ENCODE results near the gene NACC2. TPM values are rescaled to one million over a fixed set of nuclear protein-coding genes. Genes with fewer than 3 reads are reported as not detected.

Gene NACC2
- total RNA-seq, 1 donor from 2014 or later: 34.0 TPM

DNA sequence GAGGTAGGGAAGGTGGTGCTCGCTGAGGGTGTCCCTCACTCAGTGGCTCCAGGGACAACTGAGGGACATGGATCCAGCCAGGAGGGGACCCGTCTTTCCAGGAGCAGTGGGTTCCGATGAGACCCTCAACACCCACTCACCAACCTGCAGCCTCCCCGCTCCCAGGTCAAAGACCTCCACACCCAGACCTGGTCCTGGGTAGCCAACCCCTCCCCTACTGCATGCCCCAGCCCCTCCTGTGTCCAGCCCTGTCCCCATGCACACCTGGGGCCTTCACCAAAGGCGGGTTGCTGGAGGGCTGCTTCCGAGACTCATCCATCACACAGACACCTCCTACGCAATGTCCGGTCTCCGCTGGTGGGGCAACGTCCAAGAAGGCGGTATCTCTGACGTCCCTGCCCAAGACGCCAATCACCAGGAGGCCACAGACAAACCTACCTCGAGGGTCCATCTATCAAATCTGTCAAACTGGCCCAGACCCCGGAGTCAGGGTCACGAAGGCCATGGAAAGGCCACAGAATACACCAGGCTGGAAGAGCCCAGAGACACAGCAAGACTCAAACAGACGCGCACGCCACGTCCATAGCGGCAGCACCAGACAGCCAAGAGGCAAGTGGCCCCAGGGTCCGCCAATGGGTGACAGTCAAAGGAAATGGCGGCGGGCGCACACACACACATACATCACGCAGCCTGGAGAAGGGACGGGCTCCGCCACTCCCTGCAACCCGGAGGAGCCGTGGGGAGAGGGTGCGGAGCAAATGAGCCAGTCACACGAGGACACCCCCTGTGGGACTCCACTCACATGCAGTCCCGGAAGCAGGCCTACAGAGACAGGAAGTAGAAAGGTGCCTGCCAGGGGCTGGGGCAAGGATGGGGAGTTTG, 10.8 kb downstream of the NACC2 start:
- no peaks in the 10 kb centered on the region for H3K36me3 Mint-ChIP-seq (ENCODE audit: low read depth, unreplicated experiment)
- Histone ChIP-seq H2AFZ (ENCODE audit: low read depth, low read length) (no peak overlapping the region), H4K20me1 (ENCODE audit: insufficient read depth, low read length) (peaks cover 93% of the 10 kb centered on the region), H3K4me2 (ENCODE audit: low read length) (no peak overlapping the region), H3K4me3 (ENCODE audit: insufficient read depth, low read depth, low read length) (no peak overlapping the region), H3K27ac (ENCODE audit: low read depth, low read length) (no peak overlapping the region), H3K4me1 (ENCODE audit: insufficient read depth, low read length) (peaks cover 2% of the 10 kb centered on the region), H3K36me3 (ENCODE audit: insufficient read depth, low read length) (no peaks in the 10 kb centered on the region), H3K79me2 (ENCODE audit: insufficient read depth, low read length) (peaks cover 97% of the 10 kb centered on the region), H3K9ac (ENCODE audit: low read length) (no peak overlapping the region), H3K27me3 (ENCODE audit: insufficient read depth, low read length) (no peaks in the 10 kb centered on the region), H3K9me3 (ENCODE audit: insufficient read depth, low read depth, low read length) (no peaks in the 10 kb centered on the region)
- DNase-seq (ENCODE audit: low read depth) (no peak), FAIRE-seq (no peak)
- H3K4me1 Mint-ChIP-seq (ENCODE audit: low read depth, unreplicated experiment): no peaks in the 10 kb centered on the region
- H3K4me3 Mint-ChIP-seq (ENCODE audit: unreplicated experiment): no peak overlapping the region
- no peaks in the 10 kb centered on the region for H3K9me3 Mint-ChIP-seq (ENCODE audit: unreplicated experiment)
- no peaks in the 10 kb centered on the region for H3K27me3 Mint-ChIP-seq (ENCODE audit: low read depth, unreplicated experiment)
- H3K27ac Mint-ChIP-seq (ENCODE audit: unreplicated experiment): no peak overlapping the region
- TF ChIP-seq, protein P1, sequence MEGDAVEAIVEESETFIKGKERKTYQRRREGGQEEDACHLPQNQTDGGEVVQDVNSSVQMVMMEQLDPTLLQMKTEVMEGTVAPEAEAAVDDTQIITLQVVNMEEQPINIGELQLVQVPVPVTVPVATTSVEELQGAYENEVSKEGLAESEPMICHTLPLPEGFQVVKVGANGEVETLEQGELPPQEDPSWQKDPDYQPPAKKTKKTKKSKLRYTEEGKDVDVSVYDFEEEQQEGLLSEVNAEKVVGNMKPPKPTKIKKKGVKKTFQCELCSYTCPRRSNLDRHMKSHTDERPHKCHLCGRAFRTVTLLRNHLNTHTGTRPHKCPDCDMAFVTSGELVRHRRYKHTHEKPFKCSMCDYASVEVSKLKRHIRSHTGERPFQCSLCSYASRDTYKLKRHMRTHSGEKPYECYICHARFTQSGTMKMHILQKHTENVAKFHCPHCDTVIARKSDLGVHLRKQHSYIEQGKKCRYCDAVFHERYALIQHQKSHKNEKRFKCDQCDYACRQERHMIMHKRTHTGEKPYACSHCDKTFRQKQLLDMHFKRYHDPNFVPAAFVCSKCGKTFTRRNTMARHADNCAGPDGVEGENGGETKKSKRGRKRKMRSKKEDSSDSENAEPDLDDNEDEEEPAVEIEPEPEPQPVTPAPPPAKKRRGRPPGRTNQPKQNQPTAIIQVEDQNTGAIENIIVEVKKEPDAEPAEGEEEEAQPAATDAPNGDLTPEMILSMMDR (IDR thresholded peaks at IDR 0.05; ENCODE audit: insufficient read depth, low read depth, low read length): no peak
- no peak for TF ChIP-seq EZH2 (IDR thresholded peaks at IDR 0.05; ENCODE audit: insufficient read depth, low read length)

DNA sequence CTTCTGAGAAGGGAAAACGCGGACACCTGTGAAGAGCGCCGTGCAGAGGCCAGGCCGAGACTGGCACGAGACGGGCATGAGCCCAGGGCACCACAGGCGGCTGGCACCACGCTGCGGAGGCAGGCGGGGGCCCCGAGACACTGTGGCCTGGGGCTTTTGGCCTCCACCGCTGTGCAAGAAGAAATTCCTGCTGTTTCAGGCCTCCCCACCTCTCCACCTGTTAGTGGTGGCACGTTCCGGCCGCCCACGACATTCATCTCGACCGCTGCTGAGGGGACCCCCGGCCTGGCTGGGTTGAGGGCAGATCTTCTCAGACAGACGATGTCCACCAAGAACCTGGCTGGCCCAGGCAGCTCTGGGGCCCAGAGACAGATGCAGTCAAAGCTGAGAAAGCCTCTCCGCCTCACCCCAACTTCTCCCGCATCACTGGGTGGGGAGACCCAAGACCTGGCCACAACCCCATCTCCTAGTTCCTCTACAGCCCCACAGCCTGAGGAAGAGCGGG, 11.5 kb downstream of the NACC2 start:
- Histone ChIP-seq H3K9ac (ENCODE audit: low read length) (no peak overlapping the region), H3K36me3 (ENCODE audit: insufficient read depth, low read length) (no peaks in the 10 kb centered on the region), H3K4me2 (ENCODE audit: low read length) (no peak overlapping the region), H4K20me1 (ENCODE audit: insufficient read depth, low read length) (peaks cover 93% of the 10 kb centered on the region), H2AFZ (ENCODE audit: low read depth, low read length) (no peak overlapping the region), H3K27ac (ENCODE audit: low read depth, low read length) (no peak overlapping the region), H3K27me3 (ENCODE audit: insufficient read depth, low read length) (no peaks in the 10 kb centered on the region), H3K9me3 (ENCODE audit: insufficient read depth, low read depth, low read length) (no peaks in the 10 kb centered on the region), H3K79me2 (ENCODE audit: insufficient read depth, low read length) (peaks cover 97% of the 10 kb centered on the region), H3K4me3 (ENCODE audit: insufficient read depth, low read depth, low read length) (no peak overlapping the region), H3K4me1 (ENCODE audit: insufficient read depth, low read length) (peaks cover 2% of the 10 kb centered on the region)
- Mint-ChIP-seq H3K4me3 (ENCODE audit: unreplicated experiment) (no peak overlapping the region), H3K4me1 (ENCODE audit: low read depth, unreplicated experiment) (no peaks in the 10 kb centered on the region), H3K36me3 (ENCODE audit: low read depth, unreplicated experiment) (no peaks in the 10 kb centered on the region), H3K27me3 (ENCODE audit: low read depth, unreplicated experiment) (no peaks in the 10 kb centered on the region), H3K27ac (ENCODE audit: unreplicated experiment) (no peak overlapping the region), H3K9me3 (ENCODE audit: unreplicated experiment) (no peaks in the 10 kb centered on the region)
- TF ChIP-seq EZH2 (IDR thresholded peaks at IDR 0.05; ENCODE audit: insufficient read depth, low read length): no peak
- TF ChIP-seq, protein P1 (IDR thresholded peaks at IDR 0.05; ENCODE audit: insufficient read depth, low read depth, low read length): no peak
- FAIRE-seq (no peak), DNase-seq (ENCODE audit: low read depth) (no peak)

All from astrocyte (in vitro differentiated cells and primary cell).